Endothelial cell of umbilical vein (primary cell): ENCODE measurements around the gene GLB1L. TPM values are rescaled to one million over a fixed set of nuclear protein-coding genes. Genes with fewer than 3 reads are reported as not detected.

Experiments
- BruUV-seq: library from RNA; stranded (reverse); fragments of 400-500 nt; replicated peaks from 2 replicates; lab custom pipeline; 2021; lab: Mats Ljungman, UMichigan
- CTCF ChIA-PET: fragments of 300-600, 350-600 bp; sonication (Branson Sonifier 250); formaldehyde crosslinking; loops from one replicate; lab custom pipeline; 2021; ENCODE audit warnings: antibody characterized with exemption, inconsistent platforms; lab: Charles Lee
- POLR2A ChIA-PET: fragments of 300-600, 350-600 bp; sonication (Branson Sonifier 250); formaldehyde crosslinking; loops from one replicate; lab custom pipeline; 2021; ENCODE audit warnings: antibody characterized with exemption, inconsistent platforms; lab: Charles Lee
- DNase-seq: peaks from one replicate; pipeline ENCODE4 v3.0.0-alpha.2; 2011; ENCODE audit warnings: low read depth, low spot score
- FAIRE-seq: peaks from 2 replicates; lab custom pipeline; 2011; peaks lifted over from hg19 to GRCh38; lab: Jason Lieb, UNC
- H2AFZ ChIP-seq: 2 replicates; pipeline ENCODE4 v1.6.0; 2012; ENCODE audit warnings: low read depth, low read length, control low read depth, inconsistent platforms
- H3K27ac ChIP-seq: 2 replicates; pipeline ENCODE4 v1.5.1; 2011; ENCODE audit warnings: low read depth, mild to moderate bottlenecking, control low read depth, low read length, moderate library complexity; ENCODE audit not compliant: insufficient read depth
- H3K27me3 ChIP-seq, 2 experiments: 2 replicates each; pipeline versions ENCODE4 v1.6.0 to v1.6.1; 2011; ENCODE audit warnings: low read length in 2 of 2, mixed read lengths in 1 of 2; ENCODE audit not compliant: control insufficient read depth in 2 of 2, insufficient read depth in 2 of 2
- H3K36me3 ChIP-seq, 2 experiments: 2 replicates in 1 of 2; 3 replicates in 1 of 2; pipeline ENCODE4 v1.5.1; 2011; ENCODE audit warnings: low read length in 2 of 2, mild to moderate bottlenecking in 1 of 2, moderate library complexity in 1 of 2; ENCODE audit not compliant: control insufficient read depth in 2 of 2, insufficient read depth in 2 of 2; ENCODE audit errors: extremely low read depth in 1 of 2
- H3K4me1 ChIP-seq: 3 replicates; pipeline ENCODE4 v1.5.1; 2011; ENCODE audit warnings: mild to moderate bottlenecking, low read length; ENCODE audit not compliant: control insufficient read depth, insufficient read depth; ENCODE audit errors: extremely low read depth
- H3K4me2 ChIP-seq: 2 replicates; pipeline ENCODE4 v1.6.1; 2011; ENCODE audit warnings: low read length, control low read depth, mixed read lengths; ENCODE audit not compliant: insufficient read depth
- H3K4me3 ChIP-seq, 3 experiments: fragments of 200-600 bp in 1 of 3; sonication (generic), shearing (Covaris generic) in 1 of 3; replicated peaks in 1 of 3; 2 replicates each; pipeline ENCODE4 v1.5.1; 2011 to 2016; ENCODE audit warnings: control low read depth in 3 of 3, low read length in 3 of 3, mild to moderate bottlenecking in 2 of 3, inconsistent platforms in 1 of 3, low read depth in 1 of 3, moderate library complexity in 1 of 3; ENCODE audit not compliant: insufficient read depth in 1 of 3
- H3K79me2 ChIP-seq: 2 replicates; pipeline ENCODE4 v1.6.0; 2012; ENCODE audit warnings: low read length, inconsistent platforms; ENCODE audit not compliant: control insufficient read depth, insufficient read depth
- H3K9ac ChIP-seq: replicated peaks from 2 replicates; pipeline ENCODE3; 2011; ENCODE audit warnings: low read length, control low read depth; ENCODE audit not compliant: insufficient read depth; ENCODE audit errors: extremely low read depth
- H3K9me1 ChIP-seq: replicated peaks from 3 replicates; pipeline ENCODE4 v1.6.0; 2011; ENCODE audit warnings: mild to moderate bottlenecking, low read length; ENCODE audit not compliant: control insufficient read depth, insufficient read depth; ENCODE audit errors: extremely low read depth
- H3K9me3 ChIP-seq: replicated peaks from 2 replicates; pipeline ENCODE4 v1.5.1; 2012; ENCODE audit warnings: low read length, inconsistent platforms; ENCODE audit not compliant: control insufficient read depth, insufficient read depth
- H4K20me1 ChIP-seq: replicated peaks from 2 replicates; pipeline ENCODE3; 2011; ENCODE audit warnings: mild to moderate bottlenecking, low read length; ENCODE audit not compliant: control insufficient read depth, insufficient read depth; ENCODE audit errors: extremely low read depth
- EZH2 ChIP-seq: IDR thresholded peaks from 2 replicates; pipeline ENCODE4 v1.6.1; 2012; ENCODE audit warnings: borderline replicate concordance, low read depth, mild to moderate bottlenecking, moderate library complexity, low read length, inconsistent platforms; ENCODE audit not compliant: severe bottlenecking
- FOS ChIP-seq: IDR thresholded peaks from 2 replicates; pipeline ENCODE4 v1.6.1; 2011; ENCODE audit warnings: mild to moderate bottlenecking, low read length, moderate library complexity, borderline replicate concordance; ENCODE audit not compliant: insufficient read depth
- GATA2 ChIP-seq: IDR thresholded peaks from 2 replicates; pipeline ENCODE4 v1.7.0; 2011; ENCODE audit warnings: low read depth, mild to moderate bottlenecking, moderate library complexity, mixed read lengths, low read length; ENCODE audit not compliant: insufficient read length, insufficient read depth
- JUN ChIP-seq: IDR thresholded peaks from 2 replicates; pipeline ENCODE4 v1.6.1; 2011; ENCODE audit warnings: borderline replicate concordance, low read depth; ENCODE audit not compliant: insufficient read length, insufficient read depth
- MYC ChIP-seq: IDR thresholded peaks from one replicate; pipeline ENCODE4 v1.6.1; 2011; ENCODE audit warnings: mild to moderate bottlenecking, low read depth, low read length
- POLR2A ChIP-seq: IDR thresholded peaks from 2 replicates; pipeline ENCODE4 v1.6.1; 2012; ENCODE audit warnings: low read depth, mild to moderate bottlenecking, control low read depth, low read length
- POLR2AphosphoS5 ChIP-seq: IDR thresholded peaks from 2 replicates; pipeline ENCODE4 v1.6.1; 2012; ENCODE audit warnings: low read depth, mild to moderate bottlenecking, control low read depth, low read length, moderate library complexity; ENCODE audit not compliant: insufficient read depth
- dilution Hi-C: fragments of 300-500 bp; cut with MboI; formaldehyde crosslinking; loops from one replicate; pipeline ENCODE4 v1.15.0; 2019; ENCODE audit warnings: low sequenced_read_pairs; ENCODE audit not compliant: extremely low pct_ligation_motif_present
- intact Hi-C: fragments of 100-400 bp; cut with micrococcal nuclease; formaldehyde crosslinking; loops from one replicate; pipeline ENCODE4 v1.10.0; 2022
- polyA plus RNA-seq, 4 experiments: library from polyadenylated mRNA; depleted of rRNA in 3 of 4; stranded (reverse) in 3 of 4; unstranded in 1 of 4; fragments of >200 nt; gene quantifications; 2 replicates each; pipeline versions ENCODE4 v1.2.1 to v1.2.3, GENCODE V29; 2011 to 2012; ENCODE audit warnings: missing spikeins in 1 of 4
- total RNA-seq: library from RNA; stranded (reverse); gene quantifications from 2 replicates; pipeline ENCODE4 v1.2.3, GENCODE V29; 2021
- TF ChIP-seq, protein P1 (sequence below), 2 donors: IDR thresholded peaks; 1 replicate in 1 of 2; 2 replicates in 1 of 2; pipeline ENCODE4 v1.5.1; 2011; ENCODE audit warnings: low read length in 2 of 2, mild to moderate bottlenecking in 2 of 2, moderate library complexity in 2 of 2, control low read depth in 1 of 2, inconsistent platforms in 1 of 2, low read depth in 1 of 2; ENCODE audit not compliant: insufficient read depth in 1 of 2; ENCODE audit errors: extremely low read depth in 1 of 2
- TF ChIP-seq, protein P2 (sequence below): IDR thresholded peaks from 2 replicates; pipeline ENCODE4 v1.6.1; 2011; ENCODE audit not compliant: insufficient read depth, insufficient read length

The GLB1L gene
- total and polyA plus RNA-seq, 2 donors (not counting 3 experiments of a cell fraction or from before 2014, with no cell fraction given), result 9.2 to 11.9 TPM

DNA sequence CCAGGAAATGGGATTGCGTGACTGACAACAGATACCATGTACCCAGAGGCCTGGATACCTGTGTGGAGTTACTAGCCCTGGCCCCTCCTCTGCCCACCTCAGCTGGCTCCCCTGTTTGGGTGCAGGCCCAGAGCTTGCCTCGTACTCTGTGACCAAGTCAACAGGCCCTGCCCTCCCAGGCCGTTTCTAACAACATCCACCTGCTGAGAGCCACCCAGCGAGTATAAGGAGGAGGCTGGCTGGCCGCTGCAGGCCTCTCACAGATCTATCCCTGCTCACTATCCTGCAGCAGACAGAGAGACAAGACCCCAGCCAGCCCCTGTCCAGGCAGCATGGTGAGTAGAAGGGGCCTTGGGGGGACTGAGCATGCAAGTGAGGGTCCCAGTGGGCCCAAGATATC lies 21.0 kb upstream of the GLB1L start:
- no peaks in the 10 kb centered on the region for H3K9me1 ChIP-seq
- BruUV-seq, result no TSS peak
- H3K4me2 ChIP-seq, result no peak overlapping the region
- TF ChIP-seq JUN (no peak), POLR2A (no peak), EZH2 (no peak), GATA2 (no peak), MYC (no peak), POLR2AphosphoS5 (no peak), FOS (no peak)
- TF ChIP-seq, protein P1, sequence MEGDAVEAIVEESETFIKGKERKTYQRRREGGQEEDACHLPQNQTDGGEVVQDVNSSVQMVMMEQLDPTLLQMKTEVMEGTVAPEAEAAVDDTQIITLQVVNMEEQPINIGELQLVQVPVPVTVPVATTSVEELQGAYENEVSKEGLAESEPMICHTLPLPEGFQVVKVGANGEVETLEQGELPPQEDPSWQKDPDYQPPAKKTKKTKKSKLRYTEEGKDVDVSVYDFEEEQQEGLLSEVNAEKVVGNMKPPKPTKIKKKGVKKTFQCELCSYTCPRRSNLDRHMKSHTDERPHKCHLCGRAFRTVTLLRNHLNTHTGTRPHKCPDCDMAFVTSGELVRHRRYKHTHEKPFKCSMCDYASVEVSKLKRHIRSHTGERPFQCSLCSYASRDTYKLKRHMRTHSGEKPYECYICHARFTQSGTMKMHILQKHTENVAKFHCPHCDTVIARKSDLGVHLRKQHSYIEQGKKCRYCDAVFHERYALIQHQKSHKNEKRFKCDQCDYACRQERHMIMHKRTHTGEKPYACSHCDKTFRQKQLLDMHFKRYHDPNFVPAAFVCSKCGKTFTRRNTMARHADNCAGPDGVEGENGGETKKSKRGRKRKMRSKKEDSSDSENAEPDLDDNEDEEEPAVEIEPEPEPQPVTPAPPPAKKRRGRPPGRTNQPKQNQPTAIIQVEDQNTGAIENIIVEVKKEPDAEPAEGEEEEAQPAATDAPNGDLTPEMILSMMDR (IDR thresholded peaks at IDR 0.05; ENCODE audit: extremely low read depth in 1 of 2, insufficient read depth in 1 of 2, low read depth in 1 of 2, low read length in 2 of 2), result no peak
- TF ChIP-seq, protein P2, sequence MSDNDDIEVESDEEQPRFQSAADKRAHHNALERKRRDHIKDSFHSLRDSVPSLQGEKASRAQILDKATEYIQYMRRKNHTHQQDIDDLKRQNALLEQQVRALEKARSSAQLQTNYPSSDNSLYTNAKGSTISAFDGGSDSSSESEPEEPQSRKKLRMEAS, result no peak
- no peak overlapping the region for H3K27ac ChIP-seq
- DNase-seq (no peak), FAIRE-seq (no peak)
- H2AFZ ChIP-seq, result no peak overlapping the region
- no peaks in the 10 kb centered on the region for H4K20me1 ChIP-seq
- H3K79me2 ChIP-seq, result no peaks in the 10 kb centered on the region
- no peak overlapping the region for H3K9ac ChIP-seq
- peaks cover 13 to 14% of the 10 kb centered on the region in 2 experiments for H3K27me3 ChIP-seq
- H3K9me3 ChIP-seq, result no peaks in the 10 kb centered on the region
- intact Hi-C loops (no loop called here), dilution Hi-C loops (no loop called here)
- no peak overlapping the region for H3K4me3 ChIP-seq
- H3K36me3 ChIP-seq, result no peaks in the 10 kb centered on the region
- POLR2A ChIA-PET, result no interaction called here
- CTCF ChIA-PET, result interaction anchor here (1.5 to 2.8 kb wide), 2 partner anchors 12 to 29 kb away, joined by 5 to 8 read pairs; no protein-coding TSS in a partner anchor
- no peaks in the 10 kb centered on the region for H3K4me1 ChIP-seq
